Neuronal stem cell (in vitro differentiated cells): ENCODE data around the gene DIABLO. TPM values are rescaled to one million over a fixed set of nuclear protein-coding genes. Genes with fewer than 3 reads are reported as not detected.

Experiments used
- DNase-seq: peaks from one replicate; pipeline ENCODE4 v3.0.0-alpha.2; 2013; ENCODE audit warnings: low spot score
- H2AFZ ChIP-seq: one replicate; pipeline ENCODE4 v1.6.1; 2013; ENCODE audit warnings: mild to moderate bottlenecking, low read length, inconsistent platforms
- H2AK5ac ChIP-seq: 2 replicates; pipeline ENCODE4 v1.6.1; 2013; ENCODE audit warnings: low read depth, mild to moderate bottlenecking, inconsistent platforms, low read length, moderate library complexity, mixed read lengths
- H2BK120ac ChIP-seq: 2 replicates; pipeline ENCODE4 v1.6.1; 2013; ENCODE audit warnings: low read depth, mild to moderate bottlenecking, inconsistent platforms, low read length, moderate library complexity, mixed read lengths
- H2BK12ac ChIP-seq: one replicate; pipeline ENCODE4 v1.6.1; 2013; ENCODE audit warnings: low read length, inconsistent platforms
- H2BK15ac ChIP-seq: 2 replicates; pipeline ENCODE4 v1.6.1; 2013; ENCODE audit warnings: mild to moderate bottlenecking, low read length, inconsistent platforms, mixed read lengths
- H2BK5ac ChIP-seq: one replicate; pipeline ENCODE4 v1.6.1; 2013; ENCODE audit warnings: inconsistent platforms, mild to moderate bottlenecking, low read length, moderate library complexity
- H3K14ac ChIP-seq: one replicate; pipeline ENCODE4 v1.6.1; 2013; ENCODE audit warnings: low read length, inconsistent platforms
- H3K18ac ChIP-seq: 2 replicates; pipeline ENCODE4 v1.6.1; 2013; ENCODE audit warnings: low read length, inconsistent platforms
- H3K23ac ChIP-seq: 2 replicates; pipeline ENCODE4 v1.6.1; 2013; ENCODE audit warnings: low read depth, mild to moderate bottlenecking, mixed read lengths, low read length, inconsistent platforms; ENCODE audit not compliant: poor library complexity
- H3K27ac ChIP-seq: replicated peaks from 3 replicates; pipeline ENCODE4 v1.5.1; 2013; ENCODE audit warnings: low read length, inconsistent platforms
- H3K27me3 ChIP-seq, 3 experiments: 2 replicates each; pipeline ENCODE4 v1.6.1; 2013; ENCODE audit warnings: low read length in 3 of 3, mild to moderate bottlenecking in 2 of 3, inconsistent platforms in 1 of 3, low read depth in 1 of 3, mixed read lengths in 1 of 3, moderate library complexity in 1 of 3; ENCODE audit not compliant: control insufficient read depth in 3 of 3, insufficient read depth in 3 of 3
- H3K36me3 ChIP-seq, 2 donors: replicated peaks in 1 of 2; 2 replicates each; pipeline ENCODE4 v1.6.1; 2013; ENCODE audit warnings: low read length in 2 of 2; ENCODE audit not compliant: control insufficient read depth in 2 of 2, insufficient read depth in 2 of 2
- H3K4ac ChIP-seq: 2 replicates; pipeline ENCODE4 v1.6.1; 2013; ENCODE audit warnings: inconsistent platforms, mild to moderate bottlenecking, low read length, moderate library complexity
- H3K4me1 ChIP-seq, 2 donors: 1 replicate in 1 of 2; 2 replicates in 1 of 2; pipeline ENCODE4 v1.6.1; 2013; ENCODE audit warnings: low read length in 2 of 2, low read depth in 1 of 2; ENCODE audit not compliant: control insufficient read depth in 2 of 2, insufficient read depth in 1 of 2
- H3K4me2 ChIP-seq: one replicate; pipeline ENCODE4 v1.6.1; 2013; ENCODE audit warnings: mild to moderate bottlenecking, low read length, inconsistent platforms; ENCODE audit not compliant: insufficient read depth, poor library complexity, severe bottlenecking
- H3K4me3 ChIP-seq, 2 donors: 2 replicates each; pipeline ENCODE4 v1.5.1; 2013; ENCODE audit warnings: low read length in 2 of 2, mild to moderate bottlenecking in 2 of 2, inconsistent platforms in 1 of 2, moderate library complexity in 1 of 2
- H3K79me1 ChIP-seq: one replicate; pipeline ENCODE4 v1.6.1; 2013; ENCODE audit warnings: low read depth, mild to moderate bottlenecking, inconsistent platforms, low read length, moderate library complexity
- H3K9ac ChIP-seq: one replicate; pipeline ENCODE4 v1.6.1; 2013; ENCODE audit warnings: mild to moderate bottlenecking, low read depth, low read length, inconsistent platforms; ENCODE audit not compliant: poor library complexity
- H3K9me3 ChIP-seq, 2 donors: replicated peaks in 1 of 2; 2 replicates each; pipeline versions ENCODE3 to v1.6.1; 2013; ENCODE audit warnings: low read length in 2 of 2, mild to moderate bottlenecking in 2 of 2, inconsistent platforms in 1 of 2, low read depth in 1 of 2, mixed read lengths in 1 of 2, moderate library complexity in 1 of 2; ENCODE audit not compliant: control insufficient read depth in 2 of 2, insufficient read depth in 1 of 2
- H4K8ac ChIP-seq: one replicate; pipeline ENCODE4 v1.6.1; 2013; ENCODE audit warnings: low read depth, mild to moderate bottlenecking, inconsistent platforms, low read length, moderate library complexity
- H4K91ac ChIP-seq: one replicate; pipeline ENCODE4 v1.6.1; 2013; ENCODE audit warnings: low read length, low read depth, mild to moderate bottlenecking, inconsistent platforms; ENCODE audit not compliant: poor library complexity
- WGBS, 2 donors: extraction: QIAGEN DNeasy Blood & Tissue Kit; methylation state at CpG; one replicate each; pipeline ENCODE4 v1.1.7; 2013; ENCODE audit warnings: missing lambda C conversion rate in 2 of 2, mixed read lengths in 1 of 2; ENCODE audit not compliant: insufficient read length in 2 of 2, insufficient replicate concordance in 1 of 2; ENCODE audit errors: extremely low coverage in 2 of 2; 5-methylcytosine and 5-hydroxymethylcytosine counted together
- polyA plus RNA-seq, 2 experiments: library from polyadenylated mRNA; stranded (reverse); fragments of 200-250 nt; gene quantifications; one replicate each; pipeline ENCODE4 v1.2.3, GENCODE V29; 2013

The DIABLO gene
- 84.5 TPM for polyA plus RNA-seq (2013, experiment 1 of 2)
- polyA plus RNA-seq (2013, experiment 2 of 2): 84.3 TPM

GRCh38 chr12:122225683-122226365 is at the start of gene DIABLO:
DIABLO (minus strand) TSS chr12:122226052; CDS start chr12:122226014, 38 bp downstream.
- no CpG with 5 or more reads among the region's 74 CpGs for WGBS, 2 donors
- Histone ChIP-seq H2BK15ac (no peak within 1 kb of the TSS), H2BK120ac (peak within 1 kb of the TSS; percentile 57), H3K9me3 (no peaks in the 10 kb centered on the region), H4K91ac (no peak within 1 kb of the TSS), H2BK12ac (peak within 1 kb of the TSS; percentile 80), H2AK5ac (peak within 1 kb of the TSS; percentile 95), H3K4ac (peak within 1 kb of the TSS; percentile 91), H3K14ac (no peak within 1 kb of the TSS), H3K9ac (peak within 1 kb of the TSS; percentile 99), H3K4me2 (peak within 1 kb of the TSS; percentile 63), H2AFZ (peak within 1 kb of the TSS; percentile 96), H2BK5ac (peak within 1 kb of the TSS; percentile 87), H3K4me3 (peak within 1 kb of the TSS; percentile 99 to 100), H3K79me1 (peaks cover 4% of the 10 kb centered on the region), H3K4me1 (peaks cover 15 to 26% of the 10 kb centered on the region in 2 donors), H3K36me3 (peaks cover 14 to 49% of the 10 kb centered on the region in 2 donors), H3K27ac (peak within 1 kb of the TSS; percentile 96), H3K23ac (peak within 1 kb of the TSS; percentile 96), H3K18ac (peak within 1 kb of the TSS; percentile 99), H3K27me3 (no peaks in the 10 kb centered on the region), H4K8ac (peak within 1 kb of the TSS; percentile 78)
- DNase-seq: peak; percentile 99

- H3K23ac ChIP-seq: no peak overlapping the region
- H3K14ac ChIP-seq: no peak overlapping the region
- no peaks in the 10 kb centered on the region for H3K27me3 ChIP-seq
- H2BK5ac ChIP-seq: no peak overlapping the region
- no CpG with 5 or more reads among the region's 8 CpGs for WGBS, 2 donors
- H3K27ac ChIP-seq: no peak overlapping the region
- no peak overlapping the region for H3K18ac ChIP-seq
- H3K4ac ChIP-seq: no peak overlapping the region
- no peak overlapping the region for H2BK15ac ChIP-seq
- H3K79me1 ChIP-seq: no peaks in the 10 kb centered on the region
- H3K36me3 ChIP-seq: peaks cover 8 to 85% of the 10 kb centered on the region in 2 donors
- DNase-seq: no peak
- H2BK12ac ChIP-seq: no peak overlapping the region
- no peak overlapping the region for H4K91ac ChIP-seq
- no peaks in the 10 kb centered on the region for H3K4me1 ChIP-seq
- no peak overlapping the region for H3K4me2 ChIP-seq
- no peak overlapping the region for H3K4me3 ChIP-seq
- H3K9ac ChIP-seq: no peak overlapping the region
- no peak overlapping the region for H2AK5ac ChIP-seq
- H3K9me3 ChIP-seq: no peaks in the 10 kb centered on the region
- H2BK120ac ChIP-seq: no peak overlapping the region
- no peak overlapping the region for H4K8ac ChIP-seq
- no peak overlapping the region for H2AFZ ChIP-seq
Observed at GRCh38 chr12:122275459-122275858, 49.6 kb upstream of the DIABLO start.

GRCh38 chr12:122266230-122266901 is 40.5 kb upstream of the DIABLO start, which contains the start of gene VPS33A:
VPS33A (minus strand) TSS chr12:122266494; CDS start chr12:122266408, 86 bp downstream.
- peak within 1 kb of the TSS; percentile 30 for H2BK15ac ChIP-seq
- no peak within 1 kb of the TSS for H2BK5ac ChIP-seq
- peak within 1 kb of the TSS; percentile 79 for H3K4me2 ChIP-seq
- DNase-seq: peak; percentile 98
- peak within 1 kb of the TSS; percentile 95 for H2AFZ ChIP-seq
- no peak within 1 kb of the TSS for H2AK5ac ChIP-seq
- no peak within 1 kb of the TSS for H3K4ac ChIP-seq
- peak within 1 kb of the TSS; percentile 90 to 99 for H3K4me3 ChIP-seq
- H3K79me1 ChIP-seq: no peaks in the 10 kb centered on the region
- H3K14ac ChIP-seq: no peak within 1 kb of the TSS
- H4K91ac ChIP-seq: no peak within 1 kb of the TSS
- no peak within 1 kb of the TSS for H2BK120ac ChIP-seq
- H3K27me3 ChIP-seq: no peaks in the 10 kb centered on the region
- peaks cover 4 to 6% of the 10 kb centered on the region in 2 donors for H3K4me1 ChIP-seq
- peak within 1 kb of the TSS; percentile 97 for H3K9ac ChIP-seq
- H3K23ac ChIP-seq: peak within 1 kb of the TSS; percentile 45
- peaks cover 4 to 34% of the 10 kb centered on the region in 2 donors for H3K36me3 ChIP-seq
- peak within 1 kb of the TSS; percentile 88 for H4K8ac ChIP-seq
- peak within 1 kb of the TSS; percentile 86 for H3K18ac ChIP-seq
- H2BK12ac ChIP-seq: no peak within 1 kb of the TSS
- H3K27ac ChIP-seq: peak within 1 kb of the TSS; percentile 75
- no CpG with 5 or more reads among the region's 56 CpGs for WGBS, 2 donors
- no peaks in the 10 kb centered on the region for H3K9me3 ChIP-seq

- Histone ChIP-seq H2BK12ac (no peak overlapping the region), H3K9ac (peak overlapping the region; percentile 97), H3K4me2 (peak overlapping the region; percentile 79), H2AFZ (peak overlapping the region; percentile 95), H2BK5ac (no peak overlapping the region), H4K8ac (peak overlapping the region; percentile 88), H3K9me3 (no peaks in the 10 kb centered on the region), H3K27me3 (no peaks in the 10 kb centered on the region), H3K4me1 (peaks cover 4 to 6% of the 10 kb centered on the region in 2 donors), H4K91ac (no peak overlapping the region), H3K4me3 (peak overlapping the region; percentile 90 to 99), H3K79me1 (no peaks in the 10 kb centered on the region), H3K4ac (no peak overlapping the region), H2AK5ac (no peak overlapping the region), H2BK15ac (peak overlapping the region; percentile 30), H3K23ac (peak overlapping the region; percentile 45), H3K14ac (no peak overlapping the region), H3K36me3 (peaks cover 8 to 36% of the 10 kb centered on the region in 2 donors), H3K27ac (peak overlapping the region; percentile 73), H2BK120ac (no peak overlapping the region), H3K18ac (peak overlapping the region; percentile 86)
- WGBS, 2 donors: no CpG with 5 or more reads among the region's 17 CpGs
- no peak for DNase-seq
Observed at GRCh38 chr12:122265886-122266229, 40.0 kb upstream of the DIABLO start.
